Left colon (tissue), 2 donors: ENCODE results near the gene PIGH. TPM values are rescaled to one million over a fixed set of nuclear protein-coding genes. Genes with fewer than 3 reads are reported as not detected.
"Not testable (repeated sequence)": the region's sequence is repeated elsewhere in the genome, so short reads cannot be mapped to it uniquely, and the experiment has no call there.

ENCODE experiments used
- ATAC-seq: fragments of 200-7000 bp; cut with Tn5 transposase; one replicate; pipeline ENCODE4 v1.9.1; 2020; ENCODE audit warnings: mild to moderate bottlenecking, moderate library complexity
- DNase-seq, 2 donors: peaks; one replicate each; pipeline ENCODE4 v3.0.0-alpha.2; 2020
- intact Hi-C, 2 donors: fragments of 100-400 bp; cut with DNase I in 1 of 2; cut with micrococcal nuclease in 1 of 2; formaldehyde crosslinking; loops; one replicate each; pipeline versions ENCODE4 v1.11.2 to v1.14.0; 2022; cut with DNase I, micrococcal nuclease
- long read RNA-seq: library from polyadenylated mRNA; unstranded; transcript quantifications from one replicate; pipeline ENCODE4 v2.0.0, GENCODE V29; 2021
- total RNA-seq, 2 donors: library from RNA; stranded (reverse); fragmentation: NEBNext Ultra II Directional; extraction: Animal tissue kit (Norgen Biotek cat#: 25700); gene quantifications; one replicate each; pipeline ENCODE4 v1.2.1, GENCODE V29; 2021
- donor health status: DM: no; HTN: no; CAD: no.
- donor health status: DM: yes; HTN: yes; CAD: no.

PIGH gene, protein sequence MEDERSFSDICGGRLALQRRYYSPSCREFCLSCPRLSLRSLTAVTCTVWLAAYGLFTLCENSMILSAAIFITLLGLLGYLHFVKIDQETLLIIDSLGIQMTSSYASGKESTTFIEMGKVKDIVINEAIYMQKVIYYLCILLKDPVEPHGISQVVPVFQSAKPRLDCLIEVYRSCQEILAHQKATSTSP
- 10 to 100 TPM; 14.0 to 14.3 TPM for total RNA-seq
- long read RNA-seq, transcript PIGH-201 (4 exons, 1,420 nt), result major isoform, 19 of 22 reads
- long read RNA-seq, partial matches to known transcripts, result 0 of 22 reads
- long read RNA-seq, other reads (novel, unspliced or antisense), result 1 of 22 reads

DNA sequence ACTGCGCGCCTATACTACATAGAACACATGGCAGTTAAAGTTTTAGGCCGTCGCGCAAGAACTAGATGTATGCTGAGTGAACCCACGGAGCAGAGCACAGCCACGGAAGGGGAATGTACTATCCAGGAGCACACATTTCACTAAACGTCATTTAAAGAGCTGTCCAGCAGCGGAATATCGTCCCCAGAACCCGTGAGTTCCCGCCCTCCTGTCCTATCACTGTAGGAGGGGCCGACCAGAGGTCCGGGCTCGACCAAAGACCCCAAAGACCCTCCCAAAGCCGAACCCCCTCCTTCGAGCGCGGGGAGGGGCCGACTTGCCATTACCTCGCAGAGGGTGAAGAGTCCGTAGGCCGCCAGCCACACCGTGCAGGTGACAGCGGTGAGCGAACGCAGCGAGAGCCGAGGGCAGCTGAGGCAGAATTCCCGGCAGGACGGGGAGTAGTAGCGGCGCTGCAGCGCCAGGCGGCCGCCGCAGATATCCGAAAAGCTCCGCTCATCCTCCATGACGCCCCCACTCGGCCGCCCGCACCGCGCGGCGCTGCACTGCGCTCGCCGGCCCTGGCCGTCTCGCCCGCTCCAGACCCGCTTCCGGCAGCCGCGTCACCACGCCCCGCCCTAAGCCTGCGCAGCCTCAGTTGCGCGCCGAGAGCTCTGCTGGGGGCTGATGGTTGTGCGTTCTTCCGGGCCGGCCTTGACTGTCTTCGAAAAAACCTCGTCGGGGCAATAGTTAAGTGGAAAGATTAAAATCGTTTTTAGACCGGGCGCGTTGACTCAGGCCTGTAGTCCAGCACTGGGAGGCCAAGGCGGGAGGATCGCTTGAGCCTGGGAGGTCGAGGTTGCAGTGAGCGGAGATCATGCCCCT lies at the start of gene PIGH:
Gene PIGH (minus strand): TSS at position 571 of the 864 bp plus-strand sequence. CDS start 65 bp downstream, at position 506.
- DNase-seq (peak; percentile 89 to 94), ATAC-seq (peak; percentile 98)
- intact Hi-C loops, result no loop called here

DNA sequence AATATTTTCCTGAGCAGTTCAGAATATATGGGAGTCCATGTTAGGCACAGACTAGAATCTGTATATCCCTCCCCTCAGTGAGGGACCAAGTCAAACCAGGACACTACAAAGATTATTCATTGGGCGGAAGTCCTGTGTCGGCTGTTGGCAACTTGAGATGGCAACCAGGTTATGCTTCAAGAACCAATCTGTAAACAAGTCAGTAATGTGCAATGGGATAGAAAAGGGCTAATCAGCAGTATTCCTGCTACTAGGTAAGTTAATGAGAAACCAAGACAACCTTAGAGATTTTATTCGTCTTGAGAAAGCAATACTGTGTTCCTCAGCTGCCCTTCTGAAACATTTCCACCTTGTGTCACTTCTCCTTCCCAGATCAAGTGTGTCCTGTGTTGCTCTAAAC lies 46.1 kb upstream of the PIGH start:
- intact Hi-C loops, result no loop called here
- DNase-seq (no peak), ATAC-seq (no peak)

DNA sequence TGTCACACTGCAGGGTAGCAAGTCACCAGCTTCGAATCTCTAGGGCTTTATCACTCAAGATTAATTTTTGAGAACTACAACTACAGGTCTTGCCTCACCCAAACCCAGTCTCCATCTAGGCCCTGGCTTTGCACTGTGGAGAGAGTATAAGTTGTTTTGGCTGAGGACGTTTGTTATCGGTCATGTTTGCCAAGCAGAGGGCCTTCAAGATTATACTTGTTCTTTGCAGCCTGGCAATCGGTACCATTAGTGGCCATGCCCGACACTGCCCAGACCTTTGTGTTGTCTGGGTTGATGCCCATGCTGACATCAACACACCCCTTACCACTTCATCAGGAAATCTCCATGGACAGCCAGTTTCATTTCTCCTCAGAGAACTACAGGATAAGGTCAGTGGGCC lies 45.3 kb upstream of the PIGH start:
- DNase-seq (no peak), ATAC-seq (no peak)
- intact Hi-C loops, result no loop called here

DNA sequence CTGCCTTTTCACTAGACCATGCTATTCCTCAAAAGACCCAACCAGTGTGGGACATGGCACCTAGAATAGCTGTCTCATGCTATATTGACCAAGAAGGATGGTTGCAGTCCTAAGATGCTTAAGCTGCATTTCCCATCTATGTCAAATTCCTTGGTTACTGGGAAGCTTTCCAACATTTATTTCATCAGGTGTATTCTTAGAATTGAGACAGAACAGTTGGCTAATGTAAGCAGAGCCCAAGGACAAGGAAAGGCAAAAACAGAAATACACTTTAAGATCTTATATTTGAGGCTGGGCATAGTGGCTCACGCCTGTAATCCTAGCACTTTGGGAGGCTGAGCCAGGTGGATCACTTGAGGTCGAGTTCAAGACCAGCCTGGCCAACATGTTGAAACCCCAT lies 44.4 kb upstream of the PIGH start:
- no peak for ATAC-seq
- no peak for DNase-seq
- intact Hi-C loops, result no loop called here

DNA sequence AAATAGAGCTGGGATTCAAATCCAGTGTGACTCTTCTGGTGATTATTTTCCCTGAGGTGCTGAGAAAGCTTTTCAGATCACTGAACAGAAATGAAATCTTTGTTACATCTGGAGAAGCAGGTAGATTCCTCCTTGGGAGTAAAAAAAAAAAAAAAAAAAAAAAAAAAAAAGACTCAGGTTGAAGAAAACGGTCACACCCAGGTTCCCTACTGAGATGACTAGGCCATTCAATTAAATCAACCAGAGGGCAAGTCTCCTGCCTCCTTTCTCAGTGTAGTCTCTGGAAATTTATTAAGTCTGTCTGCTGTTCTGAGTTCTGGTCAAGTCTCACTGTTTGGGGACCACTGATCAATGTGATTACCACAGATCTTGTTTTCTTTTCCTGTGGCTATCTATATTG lies 43.6 kb upstream of the PIGH start:
- no peak for DNase-seq
- ATAC-seq, result no peak
- intact Hi-C loops, result no loop called here

DNA sequence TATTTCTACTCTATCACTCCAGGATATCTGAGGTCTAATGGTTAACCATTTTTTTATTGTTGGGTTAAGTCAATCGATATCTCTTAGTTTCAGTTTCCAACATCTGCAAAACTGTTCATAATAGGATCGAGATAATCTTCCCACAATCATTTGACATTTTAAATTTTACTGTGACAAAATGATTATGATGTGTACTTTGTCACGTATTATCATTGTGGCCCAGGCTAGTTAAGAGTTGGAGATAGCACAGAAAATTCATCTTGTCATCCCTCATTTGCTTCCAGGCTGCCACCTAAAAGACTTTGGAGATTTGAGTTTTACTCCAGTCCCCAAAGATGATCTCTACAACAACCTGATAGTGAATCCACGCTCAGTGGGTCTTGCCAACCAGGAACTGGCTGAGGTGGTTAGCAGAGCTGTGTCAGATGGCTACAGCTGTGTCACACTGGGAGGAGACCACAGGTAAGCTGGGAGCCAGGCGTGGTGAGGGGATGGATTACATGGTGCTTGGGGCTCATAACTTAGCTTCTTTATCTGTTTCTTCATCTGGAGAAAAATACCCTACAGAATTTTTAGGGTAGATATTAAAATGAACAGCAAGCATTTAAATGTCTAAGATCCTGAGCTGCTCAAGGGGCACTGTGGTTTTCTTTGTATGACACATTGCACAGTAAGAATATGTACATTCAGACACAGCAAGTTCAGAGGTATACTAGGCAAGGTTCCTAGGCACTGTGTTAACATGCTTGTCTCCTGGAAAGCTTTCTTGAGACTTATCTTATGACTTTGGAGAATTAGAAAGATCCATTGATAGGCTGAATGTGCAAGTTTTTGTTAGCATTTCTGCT lies 42.1 kb upstream of the PIGH start:
- DNase-seq (no peak), ATAC-seq (peak; percentile 60)
- intact Hi-C loops, result no loop called here

DNA sequence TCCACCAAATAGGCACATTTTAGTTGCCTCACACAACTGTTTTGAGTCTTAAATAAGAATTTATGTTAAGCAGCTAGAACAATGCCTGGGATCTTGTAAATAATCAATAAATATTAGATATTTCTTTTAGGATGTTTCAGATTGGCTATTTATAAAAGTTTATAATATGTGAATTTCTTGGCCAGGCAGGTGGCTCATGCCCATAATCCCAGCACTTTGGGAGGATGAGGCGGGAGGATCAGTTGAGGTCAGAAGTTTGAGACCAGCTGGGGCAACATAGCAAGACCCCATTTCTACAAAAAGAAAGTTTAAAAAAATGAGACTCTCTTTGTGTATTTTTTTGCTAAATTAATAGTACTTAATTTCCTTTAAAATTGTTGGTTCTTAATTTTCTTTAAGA lies 41.4 kb upstream of the PIGH start:
- no peak for ATAC-seq
- no peak for DNase-seq
- intact Hi-C loops, result no loop called here

DNA sequence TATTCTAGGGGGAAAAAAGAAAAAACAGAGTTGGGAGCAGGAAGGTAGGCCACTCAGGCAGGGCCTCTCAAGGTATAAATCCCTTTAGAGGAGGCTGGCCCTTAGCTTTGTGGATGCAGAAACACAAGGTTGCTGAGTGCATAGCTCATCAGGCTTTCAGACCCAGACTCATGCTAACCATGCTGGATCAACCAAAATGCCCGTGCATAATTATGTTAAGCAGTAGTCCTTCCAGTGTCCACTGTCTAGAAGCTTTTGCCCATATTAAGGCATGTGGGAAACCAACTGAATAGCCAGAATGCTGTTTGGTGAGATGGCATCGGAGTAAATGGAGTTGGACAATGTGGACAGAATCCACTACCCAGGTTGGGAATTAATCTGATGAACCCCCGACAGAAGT lies 38.6 kb upstream of the PIGH start:
- ATAC-seq (no peak), DNase-seq (no peak)
- intact Hi-C loops, result no loop called here

DNA sequence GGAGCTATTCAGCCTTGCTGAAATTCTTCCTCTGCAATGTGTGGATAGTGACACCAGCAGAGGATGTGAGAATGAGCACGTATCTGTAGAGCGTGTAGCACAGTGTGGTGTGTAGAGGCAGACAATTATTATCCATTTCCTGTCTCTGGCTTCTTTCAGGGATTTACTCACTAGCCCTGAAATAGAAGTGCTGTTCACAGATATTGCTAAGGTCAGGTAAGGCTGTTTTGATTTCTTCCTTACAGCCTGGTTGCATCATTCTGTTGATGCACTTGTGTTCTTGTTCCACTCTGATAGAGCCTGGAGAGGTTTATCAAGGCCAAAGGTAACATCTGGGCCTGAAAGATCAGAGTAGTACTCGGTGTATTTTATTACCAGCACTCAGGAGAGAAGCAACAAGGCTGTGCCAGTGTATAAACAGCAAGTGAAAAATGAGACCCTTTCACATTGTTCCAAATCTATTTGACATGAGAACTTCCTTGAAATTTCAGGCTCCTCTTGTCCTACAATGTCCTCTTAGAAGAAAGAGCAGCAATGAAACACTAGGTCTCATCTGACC lies 36.4 kb upstream of the PIGH start:
- peak; percentile 53 for ATAC-seq
- intact Hi-C loops, result no loop called here
- DNase-seq, result no peak

DNA sequence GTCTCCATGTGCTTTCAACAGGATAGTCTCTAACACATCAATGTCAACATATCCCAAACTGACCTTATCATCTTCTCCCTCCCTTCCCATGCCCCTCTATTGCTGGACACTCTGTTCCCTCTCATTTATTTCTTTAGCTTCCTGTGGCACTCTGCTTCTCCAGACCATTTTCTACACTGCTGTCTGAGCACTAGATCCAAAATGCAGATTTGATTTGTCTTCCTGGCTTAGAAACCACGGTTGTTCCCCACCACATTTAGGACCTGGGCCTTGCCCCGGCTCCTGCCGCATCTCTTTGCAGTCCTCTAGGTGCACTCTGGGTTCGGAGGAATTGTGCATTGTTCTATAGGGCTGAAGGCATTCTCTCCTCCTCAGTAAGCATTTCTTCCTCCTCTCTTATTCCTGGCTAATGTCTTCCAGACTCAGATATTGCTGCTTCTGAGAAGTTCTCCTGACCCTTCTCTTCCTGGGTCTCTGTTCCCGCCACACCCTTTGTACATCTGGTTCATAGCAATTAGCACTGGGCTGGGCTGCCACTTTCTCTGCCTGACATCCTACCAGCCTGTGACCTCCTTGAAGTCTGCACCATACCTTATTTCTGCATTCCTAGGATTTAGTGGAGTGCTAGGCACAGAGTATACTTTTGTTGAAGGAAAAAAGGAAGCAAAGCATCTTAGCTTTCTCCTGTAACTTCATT lies 33.5 kb upstream of the PIGH start:
- ATAC-seq, result peak; percentile 92
- peak in 1 of 2 donors; percentile 20 for DNase-seq
- intact Hi-C loops, result no loop called here

DNA sequence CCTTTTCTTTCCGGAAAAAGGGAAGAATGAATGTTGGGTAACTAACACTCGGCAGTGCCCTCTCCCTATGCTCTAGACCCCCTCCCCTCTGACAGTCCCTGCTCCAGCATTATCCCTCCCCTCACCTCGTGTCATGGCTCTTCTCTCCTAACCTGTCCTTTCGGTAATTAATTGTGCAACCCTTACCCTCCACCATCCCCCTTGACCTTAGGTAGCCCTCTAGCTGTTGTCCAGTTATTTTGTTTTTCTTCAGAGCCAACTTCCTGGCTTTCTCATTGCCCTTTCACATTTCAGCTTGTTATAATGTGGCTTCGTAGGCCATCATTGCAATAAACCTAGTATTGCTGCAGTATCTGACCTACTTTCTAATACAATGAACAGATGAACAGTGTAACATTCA lies 30.9 kb upstream of the PIGH start:
- intact Hi-C loops, result no loop called here
- DNase-seq (no peak), ATAC-seq (no peak)

DNA sequence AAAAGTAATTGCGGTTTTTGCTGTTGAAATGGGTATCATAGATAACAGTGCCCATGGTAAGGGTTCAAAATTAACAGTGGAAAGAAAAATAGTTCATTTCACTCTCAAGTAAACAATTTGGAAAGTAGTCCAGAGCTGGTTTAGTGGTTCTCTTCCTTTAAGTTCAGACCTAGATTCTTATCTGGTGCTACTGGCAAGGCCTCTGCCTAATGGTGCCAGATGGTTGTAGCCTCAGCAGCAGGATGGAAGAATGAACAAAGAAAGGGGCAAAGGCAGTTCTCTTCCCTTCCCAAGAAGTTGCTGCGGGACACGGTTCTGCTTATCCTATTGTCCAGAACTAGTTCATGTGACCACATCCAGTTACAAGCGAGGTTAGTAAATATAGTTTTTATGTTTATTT lies 30.1 kb upstream of the PIGH start:
- no peak for ATAC-seq
- DNase-seq, result no peak
- intact Hi-C loops, result no loop called here

DNA sequence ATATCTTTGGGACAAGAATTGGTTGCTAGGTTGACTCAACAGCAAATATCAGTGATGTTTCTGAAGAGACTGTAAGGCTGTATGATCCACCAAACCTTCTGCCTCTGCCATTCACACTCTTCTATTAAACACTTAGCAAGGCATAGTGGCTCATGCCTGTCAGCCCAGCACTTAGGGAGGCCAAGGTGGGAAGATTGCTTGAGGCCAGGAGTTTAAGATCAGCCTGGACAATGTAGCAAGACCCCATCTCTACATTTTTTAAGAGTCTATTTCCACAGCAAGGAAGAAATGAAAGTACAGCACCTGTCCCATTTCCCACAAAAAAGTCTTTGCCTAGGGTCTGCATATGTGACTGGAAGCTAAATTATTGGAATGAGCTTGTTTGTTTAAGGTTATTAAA lies 27.5 kb upstream of the PIGH start:
- ATAC-seq, result no peak
- intact Hi-C loops, result no loop called here
- no peak for DNase-seq

DNA sequence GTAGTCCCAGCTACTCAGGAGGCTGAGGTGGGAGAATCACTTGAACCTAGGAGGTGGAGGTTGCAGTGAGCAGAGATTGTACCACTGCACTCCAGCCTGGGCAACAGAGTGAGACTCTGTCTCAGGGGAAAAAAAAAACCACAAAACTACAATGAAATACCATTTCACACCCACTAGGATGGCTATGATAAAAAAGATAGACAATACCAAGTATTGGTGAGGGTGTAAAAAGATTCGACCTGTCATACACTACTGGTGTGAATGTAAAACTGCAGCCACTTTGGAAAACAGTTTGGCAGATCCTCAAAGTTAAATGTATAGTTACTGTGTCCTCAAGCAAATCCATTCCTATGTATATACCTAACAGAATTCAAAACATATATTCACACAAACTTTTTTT lies 26.1 kb upstream of the PIGH start:
- intact Hi-C loops, ATAC-seq, DNase-seq: not testable (repeated sequence)

DNA sequence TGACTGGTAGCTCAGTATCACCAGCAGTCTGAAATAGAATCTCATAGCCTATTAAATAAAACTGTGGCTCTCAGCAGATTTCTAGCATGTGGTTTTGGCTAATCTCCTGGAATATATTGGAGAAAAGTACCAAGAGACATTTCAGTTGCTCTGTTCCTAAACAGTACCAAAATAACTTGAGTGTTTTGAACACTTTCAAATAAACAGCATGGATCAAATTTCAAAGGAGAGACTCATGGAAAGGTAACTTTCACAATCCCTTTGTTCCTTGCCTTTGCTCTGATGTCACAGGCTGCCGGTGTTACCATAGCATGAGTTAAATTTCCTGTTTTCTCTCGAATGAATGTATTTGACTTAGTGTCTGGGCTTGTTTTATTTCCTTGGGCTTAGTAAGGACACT lies 23.0 kb upstream of the PIGH start:
- ATAC-seq, result no peak
- no peak for DNase-seq
- intact Hi-C loops, result no loop called here

DNA sequence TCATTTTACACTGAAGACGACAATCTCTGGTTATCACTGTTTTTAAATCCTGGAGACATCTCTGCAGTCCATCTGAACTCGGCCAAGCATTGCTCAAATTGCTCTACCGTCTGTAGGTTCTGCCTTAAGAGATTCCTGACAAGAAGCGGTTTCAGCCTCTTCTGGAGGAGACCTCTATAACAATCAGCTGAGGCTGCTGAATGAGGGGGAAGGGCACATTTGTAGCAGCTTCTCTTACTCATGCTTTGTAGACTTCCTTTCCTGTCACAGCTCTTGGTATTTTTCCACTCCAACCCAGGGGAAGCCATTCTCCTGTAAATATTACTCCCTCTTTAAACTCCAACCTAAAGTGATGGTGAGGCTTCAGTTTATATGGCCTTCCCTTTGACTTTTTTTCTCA lies 22.6 kb upstream of the PIGH start:
- intact Hi-C loops, result no loop called here
- ATAC-seq (no peak), DNase-seq (no peak)

DNA sequence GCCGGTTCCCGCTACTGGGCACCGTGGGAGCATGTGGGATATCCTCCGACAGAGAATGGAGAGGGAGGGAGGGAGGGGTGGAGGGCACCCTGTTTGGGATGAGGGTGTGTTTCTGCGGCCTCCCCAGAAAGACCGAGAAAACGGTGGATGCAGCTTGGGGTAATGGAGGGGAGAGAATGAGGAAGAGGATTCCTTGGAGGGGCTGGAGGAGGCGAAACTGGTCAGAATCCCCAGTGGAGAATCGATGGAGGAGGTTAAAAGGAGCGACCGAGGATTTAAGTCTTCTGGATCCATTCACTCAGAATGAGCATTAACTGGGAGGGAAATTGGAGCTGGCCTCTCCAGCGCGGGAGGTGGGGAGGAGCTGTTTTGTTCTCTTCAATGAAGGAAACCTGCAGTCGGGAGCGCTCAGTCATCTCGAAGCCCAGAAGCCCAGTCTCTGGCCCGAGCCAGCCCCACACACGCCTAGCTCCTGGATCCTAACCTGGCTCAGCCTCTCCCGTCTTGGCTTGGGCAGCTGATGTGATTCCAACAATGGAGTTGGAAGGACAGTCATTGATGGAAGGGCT lies 20.2 kb upstream of the PIGH start:
- ATAC-seq (no peak), DNase-seq (peak in 1 of 2 donors; percentile 37)
- intact Hi-C loops, result no loop called here
